GM23338 (cell line): Measurements from ENCODE around the gene CYB5D1. TPM values are rescaled to one million over a fixed set of nuclear protein-coding genes. Genes with fewer than 3 reads are reported as not detected.

Experiments
- ATAC-seq: fragments of 200-7000 bp; cut with Tn5 transposase; 3 replicates; pipeline ENCODE4 v1.9.1; 2020
- DNase-seq: peaks from one replicate; pipeline ENCODE4 v3.0.0-alpha.2; 2015; ENCODE audit warnings: low spot score
- H2AFZ ChIP-seq: fragments of 200-600 bp; sonication (generic); 2 replicates; pipeline ENCODE4 v1.8.0; 2016; ENCODE audit warnings: antibody characterized with exemption, mild to moderate bottlenecking, moderate library complexity
- H3F3A ChIP-seq: fragments of 200-600 bp; sonication (generic); replicated peaks from 2 replicates; pipeline ENCODE4 v1.8.0; 2017; ENCODE audit warnings: antibody characterized with exemption, mixed run types, low read depth
- H3K27ac ChIP-seq: fragments of 200-600 bp; sonication (generic); 2 replicates; pipeline ENCODE4 v1.6.1; 2016; ENCODE audit warnings: low read depth
- H3K27me3 ChIP-seq: fragments of 200-600 bp; sonication (generic); 2 replicates; pipeline ENCODE4 v1.8.0; 2016; ENCODE audit warnings: mild to moderate bottlenecking, mixed run types, moderate library complexity; ENCODE audit not compliant: insufficient read depth
- H3K36me3 ChIP-seq: fragments of 200-600 bp; sonication (generic); 2 replicates; pipeline ENCODE4 v1.8.0; 2016; ENCODE audit warnings: mild to moderate bottlenecking; ENCODE audit not compliant: insufficient read depth
- H3K4me1 ChIP-seq: fragments of 200-600 bp; sonication (generic); 2 replicates; pipeline ENCODE4 v1.8.0; 2016; ENCODE audit warnings: mild to moderate bottlenecking, moderate library complexity; ENCODE audit not compliant: insufficient read depth
- H3K4me2 ChIP-seq: fragments of 200-600 bp; sonication (generic); 2 replicates; pipeline ENCODE4 v1.7.1; 2017; ENCODE audit warnings: mixed run types
- H3K4me3 ChIP-seq: fragments of 200-600 bp; sonication (generic); 2 replicates; pipeline ENCODE4 v1.6.1; 2016; ENCODE audit warnings: mixed run types
- H3K79me2 ChIP-seq: fragments of 200-600 bp; sonication (generic); replicated peaks from 2 replicates; pipeline ENCODE4 v1.8.0; 2017; ENCODE audit warnings: mild to moderate bottlenecking; ENCODE audit not compliant: insufficient read depth
- H3K9me2 ChIP-seq: fragments of 200-600 bp; sonication (generic); 2 replicates; pipeline ENCODE4 v1.8.0; 2017; ENCODE audit not compliant: insufficient read depth
- H4K20me1 ChIP-seq: fragments of 200-600 bp; sonication (generic); replicated peaks from 2 replicates; pipeline ENCODE4 v1.8.0; 2017; ENCODE audit warnings: mild to moderate bottlenecking; ENCODE audit not compliant: insufficient read depth
- H3K27ac Mint-ChIP-seq: 2 replicates; pipeline ENCODE4 v1.8.0; 2020; ENCODE audit warnings: inconsistent platforms, mild to moderate bottlenecking, moderate library complexity, mixed read lengths
- H3K27me3 Mint-ChIP-seq: 3 replicates; pipeline ENCODE4 v1.8.0; 2022; ENCODE audit warnings: low read depth, mild to moderate bottlenecking, moderate library complexity, mixed read lengths, inconsistent platforms; ENCODE audit not compliant: insufficient read depth, poor library complexity
- H3K36me3 Mint-ChIP-seq: 3 replicates; pipeline ENCODE4 v1.8.0; 2021; ENCODE audit warnings: low read depth, mild to moderate bottlenecking, inconsistent platforms, moderate library complexity, mixed read lengths
- H3K4me1 Mint-ChIP-seq: 3 replicates; pipeline ENCODE4 v1.8.0; 2020; ENCODE audit warnings: mild to moderate bottlenecking, inconsistent platforms, mixed read lengths
- H3K4me3 Mint-ChIP-seq: 3 replicates; pipeline ENCODE4 v1.8.0; 2021; ENCODE audit warnings: moderate library complexity, mild to moderate bottlenecking, inconsistent platforms, mixed read lengths
- H3K9me3 Mint-ChIP-seq: 3 replicates; pipeline ENCODE4 v1.8.0; 2020; ENCODE audit warnings: moderate library complexity, mild to moderate bottlenecking, inconsistent platforms, mixed read lengths
- CREB1 ChIP-seq: fragments of 250-450 bp; sonication (Bioruptor Pico); IDR thresholded peaks from 2 replicates; pipeline ENCODE4 v1.5.0; 2020; ENCODE audit warnings: low read depth, mild to moderate bottlenecking, moderate library complexity
- EZH2 ChIP-seq: fragments of 200-600 bp; sonication (generic); IDR thresholded peaks from one replicate; pipeline ENCODE4 v1.8.0; 2017; ENCODE audit warnings: antibody characterized with exemption, mild to moderate bottlenecking, low read depth; ENCODE audit not compliant: unreplicated experiment
- EZH2phosphoT487 ChIP-seq: fragments of 200-600 bp; sonication (generic); IDR thresholded peaks from one replicate; pipeline ENCODE4 v1.8.1; 2018; ENCODE audit warnings: antibody characterized with exemption; ENCODE audit not compliant: unreplicated experiment
- POLR2AphosphoS5 ChIP-seq: IDR thresholded peaks from 2 replicates; pipeline ENCODE4 v1.6.1; 2016; ENCODE audit warnings: antibody characterized with exemption, low read depth
- STAT1 ChIP-seq: IDR thresholded peaks from one replicate; pipeline ENCODE4 v1.6.1; 2016; ENCODE audit warnings: antibody characterized with exemption; ENCODE audit not compliant: unreplicated experiment
- polyA plus RNA-seq: library from polyadenylated mRNA; unstranded; fragments of >200 nt; fragmentation: Nextera tagmentation; extraction: Ambion mirVana; gene quantifications from 2 replicates; pipeline ENCODE4 v1.2.1, GENCODE V29; 2016
- total RNA-seq: library from RNA; depleted of rRNA; stranded (reverse); fragments of >200 nt; shearing (Covaris generic); gene quantifications from 2 replicates; pipeline ENCODE4 v1.2.3, GENCODE V29; 2014
- TF ChIP-seq, protein P1 (sequence below): IDR thresholded peaks from one replicate; pipeline ENCODE4 v1.6.1; 2018; ENCODE audit warnings: antibody characterized with exemption; ENCODE audit not compliant: unreplicated experiment

CYB5D1 gene
- total and polyA plus RNA-seq, 2 experiments from 2014 or later: 3.5 to 8.4 TPM

- Histone ChIP-seq H3K4me3 (peak overlapping the region; percentile 55), H3K4me1 (peaks cover 38% of the 10 kb centered on the region), H3K4me2 (peak overlapping the region; percentile 89), H3K36me3 (no peaks in the 10 kb centered on the region; the same call in 1 of the 2 replicates), H3K9me2 (no peaks in the 10 kb centered on the region), H3K27ac (no peak overlapping the region), H4K20me1 (no peaks in the 10 kb centered on the region; the same call in 1 of the 2 replicates), H2AFZ (no peak overlapping the region), H3K79me2 (no peaks in the 10 kb centered on the region), H3F3A (peaks cover 19% of the 10 kb centered on the region; the same call in 1 of the 2 replicates), H3K27me3 (peaks cover 80% of the 10 kb centered on the region)
- Mint-ChIP-seq H3K27ac (no peak overlapping the region), H3K4me1 (peaks cover 27% of the 10 kb centered on the region), H3K4me3 (peak overlapping the region; percentile 82), H3K9me3 (no peaks in the 10 kb centered on the region; the same call in 2 of the 3 replicates), H3K27me3 (peaks cover 28% of the 10 kb centered on the region), H3K36me3 (no peaks in the 10 kb centered on the region; the same call in 2 of the 3 replicates)
- DNase-seq (peak; percentile 57), ATAC-seq (peak; percentile 5)
- TF ChIP-seq EZH2: peak; percentile 55
- TF ChIP-seq STAT1: no peak
Measured at GRCh38 chr17:7852919-7853690, 4.7 kb upstream of the CYB5D1 start.

GRCh38 chr17:7853691-7854038 is 4.1 kb upstream of the CYB5D1 start:
- Histone ChIP-seq H2AFZ (no peak overlapping the region), H3F3A (peaks cover 19% of the 10 kb centered on the region; the same call in 1 of the 2 replicates), H3K4me3 (peak overlapping the region; percentile 55), H3K79me2 (peaks cover 1% of the 10 kb centered on the region; the same call in 1 of the 2 replicates), H3K27ac (no peak overlapping the region), H4K20me1 (no peaks in the 10 kb centered on the region; the same call in 1 of the 2 replicates), H3K36me3 (no peaks in the 10 kb centered on the region; the same call in 1 of the 2 replicates), H3K4me1 (peaks cover 40% of the 10 kb centered on the region), H3K4me2 (peak overlapping the region; percentile 89), H3K9me2 (no peaks in the 10 kb centered on the region), H3K27me3 (peaks cover 79% of the 10 kb centered on the region)
- Mint-ChIP-seq H3K27ac (no peak overlapping the region), H3K36me3 (no peaks in the 10 kb centered on the region; the same call in 2 of the 3 replicates), H3K9me3 (no peaks in the 10 kb centered on the region; the same call in 2 of the 3 replicates), H3K27me3 (peaks cover 27% of the 10 kb centered on the region), H3K4me3 (peak overlapping the region; percentile 71), H3K4me1 (peaks cover 27% of the 10 kb centered on the region)
- no peak for TF ChIP-seq CREB1
- TF ChIP-seq, protein P1, sequence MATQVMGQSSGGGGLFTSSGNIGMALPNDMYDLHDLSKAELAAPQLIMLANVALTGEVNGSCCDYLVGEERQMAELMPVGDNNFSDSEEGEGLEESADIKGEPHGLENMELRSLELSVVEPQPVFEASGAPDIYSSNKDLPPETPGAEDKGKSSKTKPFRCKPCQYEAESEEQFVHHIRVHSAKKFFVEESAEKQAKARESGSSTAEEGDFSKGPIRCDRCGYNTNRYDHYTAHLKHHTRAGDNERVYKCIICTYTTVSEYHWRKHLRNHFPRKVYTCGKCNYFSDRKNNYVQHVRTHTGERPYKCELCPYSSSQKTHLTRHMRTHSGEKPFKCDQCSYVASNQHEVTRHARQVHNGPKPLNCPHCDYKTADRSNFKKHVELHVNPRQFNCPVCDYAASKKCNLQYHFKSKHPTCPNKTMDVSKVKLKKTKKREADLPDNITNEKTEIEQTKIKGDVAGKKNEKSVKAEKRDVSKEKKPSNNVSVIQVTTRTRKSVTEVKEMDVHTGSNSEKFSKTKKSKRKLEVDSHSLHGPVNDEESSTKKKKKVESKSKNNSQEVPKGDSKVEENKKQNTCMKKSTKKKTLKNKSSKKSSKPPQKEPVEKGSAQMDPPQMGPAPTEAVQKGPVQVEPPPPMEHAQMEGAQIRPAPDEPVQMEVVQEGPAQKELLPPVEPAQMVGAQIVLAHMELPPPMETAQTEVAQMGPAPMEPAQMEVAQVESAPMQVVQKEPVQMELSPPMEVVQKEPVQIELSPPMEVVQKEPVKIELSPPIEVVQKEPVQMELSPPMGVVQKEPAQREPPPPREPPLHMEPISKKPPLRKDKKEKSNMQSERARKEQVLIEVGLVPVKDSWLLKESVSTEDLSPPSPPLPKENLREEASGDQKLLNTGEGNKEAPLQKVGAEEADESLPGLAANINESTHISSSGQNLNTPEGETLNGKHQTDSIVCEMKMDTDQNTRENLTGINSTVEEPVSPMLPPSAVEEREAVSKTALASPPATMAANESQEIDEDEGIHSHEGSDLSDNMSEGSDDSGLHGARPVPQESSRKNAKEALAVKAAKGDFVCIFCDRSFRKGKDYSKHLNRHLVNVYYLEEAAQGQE: no peak
- TF ChIP-seq EZH2: peak; percentile 69
- TF ChIP-seq POLR2AphosphoS5: no peak
- TF ChIP-seq EZH2phosphoT487: no peak
- DNase-seq (peak; percentile 63), ATAC-seq (no peak)
